Measurements from ENCODE around the gene SNTN.

- TF ChIP-seq CTCF (IDR thresholded peaks at IDR 0.05) (no peak), POLR2A (IDR thresholded peaks at IDR 0.05) (no peak)
Measured at GRCh38 chr3:63607716-63608115, 44.8 kb upstream of the SNTN start.
